ENCODE data around the gene PRUNE2.
A peak's percentile ranks its signal among the peaks of the same experiment; 100 is the strongest.

The PRUNE2 gene

DNA sequence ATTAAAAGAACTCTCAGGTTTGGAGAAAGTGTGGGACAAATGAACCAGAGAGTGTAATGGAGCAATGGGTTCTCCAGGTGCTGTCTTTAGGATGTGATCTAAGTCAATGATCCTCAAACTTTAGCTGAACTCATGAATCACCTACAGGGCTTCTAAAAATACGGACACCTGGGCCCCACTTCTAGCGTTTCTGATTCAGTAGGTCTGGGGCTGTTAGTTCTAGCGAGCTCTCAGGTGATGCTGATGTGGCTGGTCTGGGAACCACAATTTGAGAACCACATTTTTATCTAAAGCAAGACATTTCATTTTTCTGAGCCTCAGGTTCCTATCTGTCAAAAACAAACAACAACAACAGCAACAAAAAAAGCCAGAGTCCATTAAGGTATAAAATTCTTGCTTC, 176.8 kb downstream of the PRUNE2 start:
- in situ Hi-C loops (cut with HindIII; ENCODE audit: low pct_ligation_motif_present, low sequenced_read_pairs) = no loop called here
- H3K27me3 ChIP-seq (replicated peaks) = no peaks in the 10 kb centered on the region
- H3K27ac ChIP-seq = no peak overlapping the region
- H3K4me3 ChIP-seq (ENCODE audit: low read depth, low read length) = no peak overlapping the region
- TF ChIP-seq, protein P1, sequence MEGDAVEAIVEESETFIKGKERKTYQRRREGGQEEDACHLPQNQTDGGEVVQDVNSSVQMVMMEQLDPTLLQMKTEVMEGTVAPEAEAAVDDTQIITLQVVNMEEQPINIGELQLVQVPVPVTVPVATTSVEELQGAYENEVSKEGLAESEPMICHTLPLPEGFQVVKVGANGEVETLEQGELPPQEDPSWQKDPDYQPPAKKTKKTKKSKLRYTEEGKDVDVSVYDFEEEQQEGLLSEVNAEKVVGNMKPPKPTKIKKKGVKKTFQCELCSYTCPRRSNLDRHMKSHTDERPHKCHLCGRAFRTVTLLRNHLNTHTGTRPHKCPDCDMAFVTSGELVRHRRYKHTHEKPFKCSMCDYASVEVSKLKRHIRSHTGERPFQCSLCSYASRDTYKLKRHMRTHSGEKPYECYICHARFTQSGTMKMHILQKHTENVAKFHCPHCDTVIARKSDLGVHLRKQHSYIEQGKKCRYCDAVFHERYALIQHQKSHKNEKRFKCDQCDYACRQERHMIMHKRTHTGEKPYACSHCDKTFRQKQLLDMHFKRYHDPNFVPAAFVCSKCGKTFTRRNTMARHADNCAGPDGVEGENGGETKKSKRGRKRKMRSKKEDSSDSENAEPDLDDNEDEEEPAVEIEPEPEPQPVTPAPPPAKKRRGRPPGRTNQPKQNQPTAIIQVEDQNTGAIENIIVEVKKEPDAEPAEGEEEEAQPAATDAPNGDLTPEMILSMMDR (IDR thresholded peaks at IDR 0.05; ENCODE audit: low read depth, low read length, missing control alignments) = no peak
- H3K36me3 ChIP-seq (replicated peaks) = no peaks in the 10 kb centered on the region
- DNase-seq = no peak

DNA sequence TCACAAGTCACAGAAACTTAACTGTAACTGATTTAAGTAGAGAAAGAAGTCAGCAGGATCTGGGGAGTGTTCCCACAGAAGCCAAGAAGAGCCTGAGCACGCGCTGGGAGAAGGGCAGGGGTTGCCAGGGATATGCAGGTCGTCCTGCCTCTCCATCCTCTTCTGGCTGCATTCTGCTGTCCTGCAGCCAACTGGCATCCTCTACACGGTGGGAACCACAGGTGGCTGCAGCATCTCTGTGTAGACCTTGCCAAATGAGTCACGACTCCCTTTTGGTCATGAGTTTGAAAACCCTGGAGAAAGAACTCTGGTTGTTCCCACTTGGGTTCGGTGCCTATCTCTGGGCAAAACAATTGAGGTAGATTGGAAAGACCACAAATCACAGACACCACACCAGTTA, 180.0 kb downstream of the PRUNE2 start:
- TF ChIP-seq, protein P1 (IDR thresholded peaks at IDR 0.05; ENCODE audit: low read depth, low read length, missing control alignments) = no peak
- no peak for DNase-seq

DNA sequence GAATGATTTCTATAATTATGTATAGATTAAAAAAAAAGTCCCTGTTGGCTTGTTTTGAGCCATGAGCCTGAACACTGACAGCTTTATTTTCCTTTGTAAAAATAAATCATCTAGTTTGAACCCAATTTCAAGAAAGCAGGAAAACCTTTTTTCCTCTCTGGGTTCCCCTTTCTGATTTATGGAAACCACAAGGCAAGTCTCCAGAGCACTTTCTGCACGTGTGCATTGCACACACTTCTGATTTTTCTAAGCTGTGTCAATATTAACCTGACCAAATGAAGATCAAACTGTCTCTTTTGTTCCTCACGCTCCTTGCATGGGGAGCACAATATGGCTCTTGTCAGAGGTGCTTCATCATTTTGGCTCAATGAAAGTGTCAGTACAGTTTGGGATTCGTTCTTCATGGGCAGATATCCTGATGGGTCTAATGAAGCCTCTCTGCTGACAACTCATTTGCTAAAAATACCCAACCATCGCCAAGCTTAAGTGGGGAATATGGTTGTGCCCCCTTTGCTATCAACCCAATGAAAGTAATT, 180.8 kb downstream of the PRUNE2 start:
- Histone ChIP-seq H3K27ac (no peak overlapping the region), H3K36me3 (replicated peaks) (no peaks in the 10 kb centered on the region), H3K27me3 (replicated peaks) (no peaks in the 10 kb centered on the region), H3K4me3 (ENCODE audit: low read depth, low read length) (no peak overlapping the region)
- DNase-seq = no peak
- TF ChIP-seq, protein P1 (IDR thresholded peaks at IDR 0.05; ENCODE audit: low read depth, low read length, missing control alignments) = no peak
- in situ Hi-C loops (cut with HindIII; ENCODE audit: low pct_ligation_motif_present, low sequenced_read_pairs) = no loop called here

More for the DNA sequence above, 180.0 kb downstream of the PRUNE2 start:
- Histone ChIP-seq H3K36me3 (replicated peaks) (no peaks in the 10 kb centered on the region), H3K27me3 (replicated peaks) (no peaks in the 10 kb centered on the region), H3K27ac (no peak overlapping the region), H3K4me3 (ENCODE audit: low read depth, low read length) (no peak overlapping the region)
- in situ Hi-C loops (cut with HindIII; ENCODE audit: low pct_ligation_motif_present, low sequenced_read_pairs) = no loop called here

DNA sequence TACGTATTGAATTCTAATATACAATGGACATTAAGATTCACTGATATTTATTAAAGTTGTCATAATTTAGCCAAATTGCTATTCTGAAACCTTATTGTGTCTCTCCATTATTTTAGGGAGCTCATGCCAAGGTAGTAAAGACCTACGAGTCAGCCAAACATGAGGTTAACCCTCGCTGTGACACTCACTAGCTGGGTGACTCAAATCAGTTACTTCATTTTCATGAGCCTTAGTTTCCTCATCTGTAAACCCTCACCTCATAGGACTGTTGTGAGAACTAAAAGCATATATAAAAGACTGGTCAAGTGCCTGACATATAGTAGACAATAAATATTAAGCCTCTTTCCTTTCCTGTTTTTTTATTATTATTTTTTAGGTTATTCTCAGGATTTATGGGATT, 185.7 kb downstream of the PRUNE2 start:
- Histone ChIP-seq H3K27ac (no peak overlapping the region), H3K4me3 (ENCODE audit: low read depth, low read length) (no peak overlapping the region), H3K36me3 (replicated peaks) (no peaks in the 10 kb centered on the region), H3K27me3 (replicated peaks) (no peaks in the 10 kb centered on the region)
- DNase-seq = no peak
- TF ChIP-seq, protein P1 (IDR thresholded peaks at IDR 0.05; ENCODE audit: low read depth, low read length, missing control alignments) = no peak
- in situ Hi-C loops (cut with HindIII; ENCODE audit: low pct_ligation_motif_present, low sequenced_read_pairs) = no loop called here

DNA sequence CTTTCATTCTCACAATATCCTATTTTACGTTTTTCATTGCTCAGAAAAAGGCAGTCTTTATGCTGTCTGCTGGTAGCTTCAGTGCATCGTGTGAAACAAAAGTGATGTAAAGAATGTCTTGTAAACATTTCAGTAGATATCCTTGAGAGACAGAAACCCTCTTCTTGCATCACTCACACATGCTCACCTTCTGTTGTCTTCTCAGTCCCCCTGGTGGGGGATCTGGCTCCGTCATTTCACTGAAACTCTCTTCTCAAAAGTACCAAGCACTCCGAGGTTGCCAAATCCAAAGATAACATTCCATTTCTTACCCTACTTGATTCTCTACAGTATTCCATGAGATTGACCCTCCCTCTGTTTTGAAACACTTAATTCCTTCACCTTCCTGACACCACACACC, 187.7 kb downstream of the PRUNE2 start:
- TF ChIP-seq, protein P1 (IDR thresholded peaks at IDR 0.05; ENCODE audit: low read depth, low read length, missing control alignments) = peak; percentile 9
- DNase-seq = no peak
- Histone ChIP-seq H3K36me3 (replicated peaks) (no peaks in the 10 kb centered on the region), H3K27ac (no peak overlapping the region), H3K27me3 (replicated peaks) (no peaks in the 10 kb centered on the region), H3K4me3 (ENCODE audit: low read depth, low read length) (no peak overlapping the region)
- in situ Hi-C loops (cut with HindIII; ENCODE audit: low pct_ligation_motif_present, low sequenced_read_pairs) = no loop called here

DNA sequence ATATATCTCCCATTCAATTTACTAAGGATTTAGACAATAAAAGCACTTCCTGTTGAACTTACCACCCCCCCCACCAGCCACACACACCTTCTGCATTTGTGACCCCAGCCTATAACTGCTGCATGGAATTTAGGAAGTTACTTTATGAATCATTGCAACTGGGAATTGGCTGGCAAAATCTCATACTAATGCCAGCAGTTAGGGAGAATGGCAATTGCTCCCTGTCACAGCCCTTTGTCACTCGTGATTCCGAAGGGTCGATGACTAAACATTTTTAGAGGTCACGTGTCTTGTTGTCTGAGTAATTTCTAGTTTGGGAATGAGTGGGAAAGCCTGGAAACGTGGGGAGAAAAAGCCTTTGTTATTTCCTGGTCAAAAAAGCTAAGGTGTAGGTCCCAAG, 188.3 kb downstream of the PRUNE2 start:
- no peaks in the 10 kb centered on the region for H3K36me3 ChIP-seq (replicated peaks)
- no peaks in the 10 kb centered on the region for H3K27me3 ChIP-seq (replicated peaks)
- no peak overlapping the region for H3K4me3 ChIP-seq (ENCODE audit: low read depth, low read length)
- TF ChIP-seq, protein P1 (IDR thresholded peaks at IDR 0.05; ENCODE audit: low read depth, low read length, missing control alignments) = no peak
- no peak overlapping the region for H3K27ac ChIP-seq
- DNase-seq = no peak
- in situ Hi-C loops (cut with HindIII; ENCODE audit: low pct_ligation_motif_present, low sequenced_read_pairs) = no loop called here
